ENCODE measurements around the gene GALNT13. TPM values are rescaled to one million over a fixed set of nuclear protein-coding genes. Genes with fewer than 3 reads are reported as not detected.

GALNT13 gene
- total and polyA plus RNA-seq, 5 experiments from 2014 or later: not detected

DNA sequence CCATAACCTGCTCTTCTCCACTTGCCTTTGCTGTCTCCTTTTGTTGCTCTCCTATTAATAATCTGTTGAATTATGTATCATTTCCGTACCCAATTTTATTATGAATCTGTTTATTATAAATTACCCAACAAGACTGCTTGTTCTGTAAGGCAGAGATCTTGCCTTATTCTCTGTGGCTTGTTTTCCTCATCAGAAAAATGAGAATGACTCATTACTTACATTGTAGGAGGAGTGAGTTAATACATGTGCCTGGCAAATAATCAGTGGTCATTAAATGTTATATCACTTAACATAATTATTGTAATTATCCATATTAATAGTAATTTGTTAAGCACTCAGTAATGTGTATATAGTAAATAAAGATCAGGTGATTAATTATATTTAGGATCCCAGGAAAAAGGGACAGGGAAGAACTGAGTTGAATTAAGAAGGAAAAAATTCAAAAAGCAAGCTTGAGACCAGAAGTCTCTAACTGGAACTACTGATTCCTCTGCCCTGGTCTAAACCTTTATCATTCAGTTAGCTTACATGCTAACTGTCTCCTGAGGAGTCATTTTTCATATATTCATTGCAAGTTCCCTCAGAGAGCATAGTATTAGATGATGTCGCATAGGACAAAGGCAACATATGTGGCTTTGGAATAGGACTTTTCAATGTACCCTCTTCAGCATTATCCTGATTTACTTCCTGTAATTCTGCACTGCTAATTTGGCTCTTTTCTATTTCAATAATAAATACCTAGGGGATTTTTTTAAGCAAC lies 335.7 kb downstream of the GALNT13 start:
- ATAC-seq: no peak
- Mint-ChIP-seq H3K27me3 (peaks cover 0 to 2% (median 0%) of the 10 kb centered on the region in 5 donors), H3K4me3 (no peak overlapping the region), H3K36me3 (no peaks in the 10 kb centered on the region), H3K9me3 (peaks cover 0 to 15% (median 2%) of the 10 kb centered on the region in 9 donors), H3K4me1 (no peaks in the 10 kb centered on the region), H3K27ac (no peak overlapping the region)
- POLR2A ChIA-PET: no interaction called here
- no peak for DNase-seq

DNA sequence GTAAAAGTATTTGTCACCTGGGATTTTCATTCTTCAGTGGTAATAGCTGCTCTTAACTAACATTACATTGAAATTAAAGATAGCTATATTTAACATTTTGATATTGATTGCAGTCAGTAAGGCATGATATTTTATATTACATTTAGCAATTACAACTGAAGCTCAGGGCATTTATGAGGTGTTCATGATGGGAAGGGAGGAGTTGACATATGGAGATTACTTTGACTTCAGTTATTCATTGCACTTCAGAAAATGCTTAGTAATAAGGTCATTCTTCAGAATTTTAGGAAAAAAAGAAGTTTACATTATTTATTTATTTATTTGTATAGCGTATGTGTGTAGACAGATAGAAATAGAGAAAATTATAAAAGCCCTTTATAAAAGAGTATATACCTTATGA lies 352.0 kb downstream of the GALNT13 start:
- POLR2A ChIA-PET: no interaction called here
- Mint-ChIP-seq H3K27me3 (no peaks in the 10 kb centered on the region), H3K4me3 (no peak overlapping the region), H3K36me3 (no peaks in the 10 kb centered on the region), H3K9me3 (peaks cover 0 to 4% (median 0%) of the 10 kb centered on the region in 9 donors), H3K4me1 (no peaks in the 10 kb centered on the region), H3K27ac (no peak overlapping the region)
- no peak for ATAC-seq
- no peak for DNase-seq

DNA sequence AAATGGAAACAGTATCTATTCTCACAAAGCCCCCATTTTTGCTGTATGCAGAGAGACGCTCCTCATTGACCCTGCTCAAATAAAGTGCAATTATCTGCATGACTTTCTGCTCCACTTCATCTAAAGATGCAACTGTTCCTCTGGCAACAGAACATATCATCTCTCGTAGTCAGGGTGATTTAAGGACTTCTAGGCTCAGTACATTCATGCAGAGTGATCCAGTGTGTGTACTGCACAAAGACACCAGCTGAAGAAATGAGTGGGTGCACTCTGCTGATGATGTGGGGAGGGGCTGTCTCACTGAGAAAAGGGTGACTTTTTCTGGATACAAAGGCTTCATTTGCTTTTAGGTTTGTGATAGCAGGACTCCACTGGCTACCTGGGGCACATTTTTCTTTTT lies 355.2 kb downstream of the GALNT13 start:
- POLR2A ChIA-PET: no interaction called here
- peaks cover 0 to 4% (median 0%) of the 10 kb centered on the region in 9 donors for H3K9me3 Mint-ChIP-seq
- no peaks in the 10 kb centered on the region for H3K4me1 Mint-ChIP-seq
- DNase-seq: no peak
- no peaks in the 10 kb centered on the region for H3K27me3 Mint-ChIP-seq
- H3K4me3 Mint-ChIP-seq: no peak overlapping the region
- ATAC-seq: no peak
- no peak overlapping the region for H3K27ac Mint-ChIP-seq
- no peaks in the 10 kb centered on the region for H3K36me3 Mint-ChIP-seq

DNA sequence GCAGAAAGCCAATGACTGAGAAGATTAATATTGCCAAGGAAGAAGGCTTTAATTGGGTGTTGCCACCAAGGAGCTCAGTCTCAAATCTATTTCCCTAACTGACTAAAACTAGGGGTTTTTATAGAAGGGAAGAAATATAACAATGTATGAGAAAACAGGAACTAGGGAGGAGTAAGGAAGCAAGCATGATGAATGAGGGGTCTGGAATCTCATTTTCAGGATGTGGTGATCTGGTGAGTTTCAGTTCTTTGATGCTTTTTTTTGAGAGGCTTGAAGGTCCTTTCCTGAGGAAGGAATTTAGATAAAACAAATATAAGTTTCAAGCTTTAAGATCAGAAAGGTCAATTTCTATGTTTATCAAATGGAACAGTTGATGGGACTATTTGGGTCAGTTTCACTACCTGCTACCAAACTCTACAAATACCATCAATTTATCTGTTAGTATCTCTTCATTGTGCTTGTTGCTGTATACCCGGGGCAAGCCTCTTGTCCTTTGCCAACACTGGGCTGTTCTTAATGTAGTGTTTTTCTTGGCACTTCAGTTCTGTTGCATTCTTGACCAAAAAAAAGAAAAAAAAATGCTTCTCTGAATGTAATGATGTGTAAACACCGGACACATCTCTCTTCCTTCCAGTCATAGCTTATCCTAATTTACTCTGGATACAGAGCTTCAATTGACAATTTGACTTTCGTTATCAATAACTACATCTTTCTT lies 357.0 kb downstream of the GALNT13 start:
- H3K36me3 Mint-ChIP-seq: no peaks in the 10 kb centered on the region
- H3K27me3 Mint-ChIP-seq: no peaks in the 10 kb centered on the region
- no peak overlapping the region for H3K27ac Mint-ChIP-seq
- POLR2A ChIA-PET: no interaction called here
- H3K4me3 Mint-ChIP-seq: no peak overlapping the region
- H3K4me1 Mint-ChIP-seq: no peaks in the 10 kb centered on the region
- no peak for DNase-seq
- ATAC-seq: no peak
- peaks cover 0 to 7% (median 0%) of the 10 kb centered on the region in 9 donors for H3K9me3 Mint-ChIP-seq

DNA sequence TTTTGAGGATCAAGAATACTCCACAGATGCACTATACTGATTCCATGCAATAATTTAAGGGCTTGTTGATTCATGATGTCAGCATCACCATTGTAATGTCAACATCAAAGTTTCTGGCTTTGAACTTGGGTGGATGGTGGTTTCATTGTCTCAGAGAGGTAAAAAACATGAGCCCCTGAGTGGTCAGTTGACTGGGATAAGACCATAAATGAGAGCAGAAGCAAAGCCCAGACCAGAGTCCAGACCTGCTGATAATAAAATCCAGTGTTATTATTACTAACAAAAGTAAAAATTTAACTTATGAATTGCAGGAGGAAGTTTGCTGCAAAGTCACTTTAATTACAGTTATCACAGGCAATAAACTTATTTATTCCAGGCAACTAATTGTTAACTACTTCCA lies 358.2 kb downstream of the GALNT13 start:
- no peak overlapping the region for H3K27ac Mint-ChIP-seq
- no peak for ATAC-seq

DNA sequence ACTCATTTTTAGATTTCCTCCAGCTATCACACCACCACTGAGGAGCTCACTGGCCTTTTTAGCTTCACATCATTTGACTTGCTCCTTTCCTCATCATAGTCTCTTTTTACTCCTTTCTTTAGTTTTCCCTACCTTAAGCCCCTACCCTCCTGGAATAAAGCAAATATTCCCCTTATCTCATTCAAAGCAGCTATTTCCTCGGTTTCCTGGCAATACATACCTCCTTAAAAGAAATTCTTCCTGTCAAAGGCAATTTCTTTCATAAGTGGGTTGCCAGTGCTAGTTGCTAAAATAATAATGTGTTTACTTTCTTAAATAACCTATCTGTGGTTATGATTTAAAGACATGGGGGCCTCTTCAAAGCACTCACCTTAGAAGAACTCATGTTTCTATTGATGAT lies 359.3 kb downstream of the GALNT13 start:
- POLR2A ChIA-PET: no interaction called here
- no peaks in the 10 kb centered on the region for H3K4me1 Mint-ChIP-seq

More for the DNA sequence above, 358.2 kb downstream of the GALNT13 start:
- Mint-ChIP-seq H3K4me3 (no peak overlapping the region), H3K4me1 (no peaks in the 10 kb centered on the region), H3K9me3 (peaks cover 0 to 10% (median 0%) of the 10 kb centered on the region in 9 donors), H3K27me3 (no peaks in the 10 kb centered on the region), H3K36me3 (no peaks in the 10 kb centered on the region)
- no peak for DNase-seq
- POLR2A ChIA-PET: no interaction called here

DNA sequence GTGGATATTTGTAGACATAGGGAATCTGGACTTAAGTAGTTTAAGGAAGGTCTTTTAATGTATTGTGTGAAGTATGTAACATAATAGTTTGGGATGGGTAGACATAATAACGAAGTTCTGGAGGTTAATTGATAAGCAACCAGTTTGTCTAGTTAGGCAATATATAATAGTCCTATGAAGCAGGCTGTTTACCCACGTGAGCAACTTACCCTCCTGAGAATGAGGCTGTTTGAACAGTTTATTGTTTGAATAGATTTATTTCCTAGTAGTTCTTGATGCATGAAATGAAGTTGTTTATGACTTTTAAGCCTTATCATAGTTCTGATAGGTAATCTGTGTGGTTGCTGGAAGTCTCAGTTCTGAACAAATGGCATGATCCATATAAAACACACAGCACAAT lies 361.5 kb downstream of the GALNT13 start:
- H3K9me3 Mint-ChIP-seq: peaks cover 0 to 14% (median 0%) of the 10 kb centered on the region in 9 donors

More for the DNA sequence above, 359.3 kb downstream of the GALNT13 start:
- H3K27me3 Mint-ChIP-seq: no peaks in the 10 kb centered on the region
- H3K9me3 Mint-ChIP-seq: peaks cover 0 to 11% (median 0%) of the 10 kb centered on the region in 9 donors
- ATAC-seq (no peak), DNase-seq (no peak)
- H3K27ac Mint-ChIP-seq: no peak overlapping the region
- H3K36me3 Mint-ChIP-seq: no peaks in the 10 kb centered on the region
- no peak overlapping the region for H3K4me3 Mint-ChIP-seq

DNA sequence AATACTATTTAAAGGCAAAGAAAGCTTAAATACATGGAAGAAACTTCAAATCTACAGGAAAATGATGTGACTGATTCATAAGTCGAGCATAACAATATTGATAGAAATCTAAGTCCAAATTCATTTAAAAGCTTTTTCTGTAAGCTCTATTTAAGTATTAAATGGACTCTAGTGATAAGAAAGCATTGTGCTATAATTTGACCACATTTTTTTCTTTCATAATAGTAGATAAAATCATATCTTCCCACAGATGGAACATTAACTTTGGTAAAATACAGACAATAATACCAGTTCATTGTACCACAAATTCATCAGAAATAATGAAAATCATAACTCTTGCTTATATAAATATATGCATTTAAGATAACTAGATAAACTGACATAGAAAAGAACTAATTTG lies 366.5 kb downstream of the GALNT13 start:
- POLR2A ChIA-PET: no interaction called here
- H3K36me3 Mint-ChIP-seq: no peaks in the 10 kb centered on the region
- DNase-seq (no peak), ATAC-seq (no peak)
- H3K9me3 Mint-ChIP-seq: peaks cover 0 to 8% (median 0%) of the 10 kb centered on the region in 9 donors
- no peak overlapping the region for H3K4me3 Mint-ChIP-seq
- H3K4me1 Mint-ChIP-seq: no peaks in the 10 kb centered on the region
- no peaks in the 10 kb centered on the region for H3K27me3 Mint-ChIP-seq
- no peak overlapping the region for H3K27ac Mint-ChIP-seq

More for the DNA sequence above, 361.5 kb downstream of the GALNT13 start:
- H3K4me3 Mint-ChIP-seq: no peak overlapping the region
- DNase-seq (no peak), ATAC-seq (no peak)
- no peaks in the 10 kb centered on the region for H3K4me1 Mint-ChIP-seq
- no peaks in the 10 kb centered on the region for H3K27me3 Mint-ChIP-seq
- POLR2A ChIA-PET: no interaction called here
- no peaks in the 10 kb centered on the region for H3K36me3 Mint-ChIP-seq
- H3K27ac Mint-ChIP-seq: no peak overlapping the region

DNA sequence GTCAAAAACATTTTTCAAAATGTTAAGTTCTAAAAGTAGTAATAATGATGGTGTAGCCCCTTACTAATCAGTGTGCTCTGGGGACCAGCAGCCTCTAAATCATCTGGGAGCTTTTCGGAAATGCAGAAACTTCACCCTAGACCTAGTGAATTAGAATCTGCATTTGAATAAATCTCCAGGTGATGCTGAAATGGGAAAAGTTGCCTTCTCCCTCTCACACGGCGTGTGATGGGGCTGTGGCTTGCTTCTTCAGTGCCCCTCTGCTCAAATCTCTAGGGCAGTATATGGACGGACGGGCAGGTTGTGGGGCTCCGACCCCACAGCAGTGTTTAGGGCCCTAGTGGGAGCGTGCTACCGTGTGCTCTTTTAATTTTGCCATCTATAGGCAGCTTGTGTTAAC lies 368.6 kb downstream of the GALNT13 start:
- no peaks in the 10 kb centered on the region for H3K4me1 Mint-ChIP-seq
- no peak for DNase-seq
- H3K4me3 Mint-ChIP-seq: no peak overlapping the region
- H3K36me3 Mint-ChIP-seq: no peaks in the 10 kb centered on the region
- POLR2A ChIA-PET: no interaction called here
- H3K27me3 Mint-ChIP-seq: no peaks in the 10 kb centered on the region
- peaks cover 0 to 8% (median 0%) of the 10 kb centered on the region in 9 donors for H3K9me3 Mint-ChIP-seq
- no peak overlapping the region for H3K27ac Mint-ChIP-seq
- no peak for ATAC-seq

DNA sequence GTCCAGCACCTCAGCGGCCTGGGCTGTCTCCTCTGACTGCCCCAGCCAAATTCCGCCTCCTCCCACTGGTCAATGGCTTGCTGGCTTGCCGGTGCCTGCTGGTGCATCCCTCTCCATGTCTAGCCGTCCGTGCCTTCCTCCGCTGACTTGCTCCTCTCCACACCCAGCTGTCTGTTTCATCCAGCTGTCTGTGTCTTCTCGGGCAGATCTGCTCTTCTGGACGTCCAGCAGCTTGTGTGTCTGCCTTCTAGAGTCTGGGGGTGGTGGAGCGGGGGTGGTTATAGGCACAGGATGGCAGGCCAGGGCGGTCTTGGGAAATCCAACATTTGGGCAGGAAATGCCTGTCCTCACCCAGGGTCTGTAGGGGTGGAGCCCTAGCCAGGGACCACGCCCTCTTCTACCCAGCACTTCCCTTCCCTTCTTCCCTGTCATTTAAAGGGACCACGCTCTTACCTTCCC lies 369.2 kb downstream of the GALNT13 start:
- Mint-ChIP-seq H3K4me1 (no peaks in the 10 kb centered on the region), H3K27ac (no peak overlapping the region), H3K4me3 (no peak overlapping the region), H3K27me3 (no peaks in the 10 kb centered on the region), H3K9me3 (peaks cover 0 to 9% (median 0%) of the 10 kb centered on the region in 9 donors), H3K36me3 (no peaks in the 10 kb centered on the region)
- no peak for DNase-seq
- POLR2A ChIA-PET: no interaction called here
- no peak for ATAC-seq

DNA sequence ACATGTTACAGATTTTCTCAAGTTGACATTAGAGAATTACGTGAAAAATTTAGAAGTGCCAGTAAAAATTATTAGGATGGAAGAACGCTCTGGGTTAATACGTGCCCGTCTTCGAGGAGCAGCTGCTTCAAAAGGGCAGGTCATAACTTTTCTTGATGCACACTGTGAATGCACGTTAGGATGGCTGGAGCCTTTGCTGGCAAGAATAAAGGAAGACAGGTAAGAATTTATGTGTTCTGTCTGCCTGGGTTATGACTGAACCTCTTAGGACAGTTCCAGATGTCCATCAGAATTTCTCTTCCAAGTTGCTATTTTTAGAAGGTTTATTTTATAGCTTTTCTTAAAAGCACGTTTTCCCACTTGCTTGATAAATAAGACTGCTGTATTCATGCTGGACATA lies 371.0 kb downstream of the GALNT13 start:
- H3K36me3 Mint-ChIP-seq: no peaks in the 10 kb centered on the region
- no peak overlapping the region for H3K27ac Mint-ChIP-seq
- H3K4me1 Mint-ChIP-seq: no peaks in the 10 kb centered on the region
- ATAC-seq (no peak), DNase-seq (no peak)
- POLR2A ChIA-PET: no interaction called here
- H3K4me3 Mint-ChIP-seq: no peak overlapping the region
- H3K27me3 Mint-ChIP-seq: no peaks in the 10 kb centered on the region
- H3K9me3 Mint-ChIP-seq: peaks cover 0 to 9% (median 0%) of the 10 kb centered on the region in 9 donors

DNA sequence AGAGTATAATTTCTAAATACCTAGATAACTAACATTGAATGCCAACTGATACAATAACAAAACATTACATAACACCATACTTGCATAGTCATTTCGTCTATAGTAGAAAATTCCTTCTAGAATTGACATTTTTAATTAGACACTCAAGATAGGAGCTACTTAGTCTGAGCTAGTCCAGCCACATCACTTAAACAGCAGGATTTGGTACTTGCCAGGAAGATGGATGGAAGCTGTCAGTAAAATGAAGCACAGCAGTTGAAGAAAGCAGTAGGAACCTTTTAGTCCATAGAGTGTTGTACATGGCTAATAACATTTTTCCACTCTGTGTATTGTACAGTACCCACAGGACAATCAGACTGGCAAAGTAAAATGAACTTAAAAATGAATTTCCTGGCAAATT lies 372.0 kb downstream of the GALNT13 start:
- DNase-seq (no peak), ATAC-seq (no peak)
- POLR2A ChIA-PET: no interaction called here
- Mint-ChIP-seq H3K36me3 (no peaks in the 10 kb centered on the region), H3K4me3 (no peak overlapping the region), H3K27ac (no peak overlapping the region), H3K4me1 (no peaks in the 10 kb centered on the region), H3K27me3 (no peaks in the 10 kb centered on the region), H3K9me3 (peaks cover 0 to 6% (median 0%) of the 10 kb centered on the region in 9 donors)

DNA sequence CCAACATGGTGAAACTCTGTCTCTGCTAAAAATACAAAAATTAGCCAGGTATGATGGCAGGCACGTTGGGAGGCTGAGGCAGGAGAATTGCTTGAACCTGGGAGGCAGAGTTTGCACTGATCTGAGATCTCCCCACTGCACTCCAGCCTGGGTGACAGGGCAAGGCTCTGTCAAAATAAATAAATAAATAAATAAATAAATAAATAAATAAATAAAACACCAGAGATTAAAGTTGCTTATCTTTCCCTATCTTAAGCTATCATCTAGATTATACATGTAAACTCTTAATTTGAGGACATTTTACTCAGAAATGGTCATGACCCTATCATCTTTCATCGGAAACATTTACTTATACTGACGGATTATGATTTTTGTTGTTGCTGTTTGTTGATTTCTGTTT lies 373.2 kb downstream of the GALNT13 start:
- H3K27me3 Mint-ChIP-seq: no peaks in the 10 kb centered on the region
- no peak overlapping the region for H3K27ac Mint-ChIP-seq
- no peaks in the 10 kb centered on the region for H3K36me3 Mint-ChIP-seq
- DNase-seq: no peak
- no peak for ATAC-seq
- H3K9me3 Mint-ChIP-seq: peaks cover 0 to 6% (median 0%) of the 10 kb centered on the region in 9 donors
- H3K4me3 Mint-ChIP-seq: no peak overlapping the region
- POLR2A ChIA-PET: no interaction called here
- no peaks in the 10 kb centered on the region for H3K4me1 Mint-ChIP-seq

All from naive thymus-derived CD8-positive, alpha-beta T cell (primary cell).